Neural progenitor cell (in vitro differentiated cells): Measurements from ENCODE around the gene LRRC8D. TPM values are rescaled to one million over a fixed set of nuclear protein-coding genes. Genes with fewer than 3 reads are reported as not detected.

Experiments
- DNase-seq: peaks from one replicate; pipeline ENCODE4 v3.0.0-alpha.2; 2016; ENCODE audit warnings: low spot score
- H2AFZ ChIP-seq: fragments of 200-600 bp; sonication (generic); replicated peaks from 2 replicates; pipeline ENCODE4 v1.6.1; 2016; ENCODE audit warnings: antibody characterized with exemption
- H3F3A ChIP-seq: fragments of 200-600 bp; sonication (generic); 2 replicates; pipeline ENCODE4 v1.6.1; 2016; ENCODE audit warnings: antibody characterized with exemption, low read depth
- H3K27ac ChIP-seq: fragments of 200-600 bp; sonication (generic); 2 replicates; pipeline ENCODE4 v1.5.1; 2016; ENCODE audit warnings: mild to moderate bottlenecking
- H3K27me3 ChIP-seq: fragments of 200-600 bp; sonication (generic); 2 replicates; pipeline ENCODE4 v1.6.1; 2016; ENCODE audit warnings: mild to moderate bottlenecking, moderate library complexity
- H3K36me3 ChIP-seq: fragments of 200-600 bp; sonication (generic); 2 replicates; pipeline ENCODE4 v1.5.1; 2016
- H3K4me1 ChIP-seq: fragments of 200-600 bp; sonication (generic); 2 replicates; pipeline ENCODE4 v1.6.1; 2016; ENCODE audit warnings: mixed run types
- H3K4me2 ChIP-seq: fragments of 200-600 bp; sonication (generic); 2 replicates; pipeline ENCODE4 v1.6.1; 2016
- H3K4me3 ChIP-seq: fragments of 200-600 bp; sonication (generic); 2 replicates; pipeline ENCODE4 v1.5.1; 2016
- H3K79me2 ChIP-seq: fragments of 200-600 bp; sonication (generic); 2 replicates; pipeline ENCODE4 v1.6.1; 2016; ENCODE audit warnings: low read depth
- H3K9ac ChIP-seq: fragments of 200-600 bp; sonication (generic); 2 replicates; pipeline ENCODE4 v1.6.1; 2016
- H3K9me3 ChIP-seq: fragments of 200-600 bp; sonication (generic); 2 replicates; pipeline ENCODE4 v1.5.1; 2016; ENCODE audit warnings: low read depth
- H4K20me1 ChIP-seq: fragments of 200-600 bp; sonication (generic); 2 replicates; pipeline ENCODE4 v1.6.1; 2016; ENCODE audit warnings: low read depth
- H3K27ac Mint-ChIP-seq: 3 replicates; pipeline ENCODE4 v1.8.0; 2021; ENCODE audit warnings: mixed read lengths
- H3K27me3 Mint-ChIP-seq: 2 replicates; pipeline ENCODE4 v1.8.0; 2022; ENCODE audit warnings: low read depth, mild to moderate bottlenecking, inconsistent platforms, moderate library complexity, mixed read lengths; ENCODE audit not compliant: insufficient read depth
- H3K36me3 Mint-ChIP-seq: 3 replicates; pipeline ENCODE4 v1.8.0; 2021; ENCODE audit warnings: mixed read lengths
- H3K4me1 Mint-ChIP-seq: 3 replicates; pipeline ENCODE4 v1.8.0; 2021; ENCODE audit warnings: mixed read lengths
- H3K4me3 Mint-ChIP-seq: 3 replicates; pipeline ENCODE4 v1.8.0; 2021; ENCODE audit warnings: mild to moderate bottlenecking, moderate library complexity, mixed read lengths
- H3K9me3 Mint-ChIP-seq: 3 replicates; pipeline ENCODE4 v1.8.0; 2020; ENCODE audit warnings: mixed read lengths
- CTCF ChIP-seq: fragments of 200-600 bp; sonication (generic); IDR thresholded peaks from 2 replicates; pipeline ENCODE4 v1.5.1; 2017; ENCODE audit warnings: antibody characterized with exemption, mild to moderate bottlenecking
- EZH2 ChIP-seq: fragments of 200-600 bp; sonication (generic); IDR thresholded peaks from 2 replicates; pipeline ENCODE4 v1.6.1; 2017; ENCODE audit warnings: antibody characterized with exemption, mild to moderate bottlenecking, moderate library complexity
- EZH2phosphoT487 ChIP-seq: fragments of 200-600 bp; sonication (generic); IDR thresholded peaks from 2 replicates; pipeline ENCODE4 v1.6.1; 2017; ENCODE audit warnings: antibody characterized with exemption
- total RNA-seq: library from RNA; depleted of rRNA; stranded (reverse); fragments of >200 nt; gene quantifications from 2 replicates; pipeline ENCODE4 v1.2.3, GENCODE V29; 2015; ENCODE audit warnings: low replicate concordance

The LRRC8D gene
- total RNA-seq, 1 donor from 2014 or later: 55.7 TPM

GRCh38 chr1:89873288-89873687 is 52.5 kb downstream of the LRRC8D start:
- no peak overlapping the region for H3K4me3 Mint-ChIP-seq
- Histone ChIP-seq H3K4me1 (no peaks in the 10 kb centered on the region), H3F3A (no peaks in the 10 kb centered on the region), H3K4me3 (no peak overlapping the region), H3K36me3 (peaks cover 4% of the 10 kb centered on the region), H3K79me2 (peaks cover 63% of the 10 kb centered on the region), H4K20me1 (peaks cover 44% of the 10 kb centered on the region), H3K9me3 (no peaks in the 10 kb centered on the region), H2AFZ (no peak overlapping the region), H3K27ac (no peak overlapping the region), H3K27me3 (no peaks in the 10 kb centered on the region), H3K9ac (no peak overlapping the region), H3K4me2 (no peak overlapping the region)
- no peak overlapping the region for H3K27ac Mint-ChIP-seq
- TF ChIP-seq CTCF (no peak), EZH2phosphoT487 (no peak), EZH2 (no peak)
- no peaks in the 10 kb centered on the region for H3K27me3 Mint-ChIP-seq
- peaks cover 3% of the 10 kb centered on the region for H3K9me3 Mint-ChIP-seq
- DNase-seq: no peak
- H3K4me1 Mint-ChIP-seq: peaks cover 12% of the 10 kb centered on the region
- H3K36me3 Mint-ChIP-seq: peaks cover 22% of the 10 kb centered on the region

- no peak overlapping the region for H3K9ac ChIP-seq
- Mint-ChIP-seq H3K9me3 (peaks cover 3% of the 10 kb centered on the region), H3K27ac (peak overlapping the region; percentile 19), H3K4me3 (no peak overlapping the region), H3K36me3 (peaks cover 22% of the 10 kb centered on the region), H3K4me1 (peaks cover 12% of the 10 kb centered on the region), H3K27me3 (no peaks in the 10 kb centered on the region)
- no peaks in the 10 kb centered on the region for H3K27me3 ChIP-seq
- H3K4me3 ChIP-seq: no peak overlapping the region
- no peak overlapping the region for H3K27ac ChIP-seq
- no peak for DNase-seq
- H3F3A ChIP-seq: no peaks in the 10 kb centered on the region
- H3K4me1 ChIP-seq: no peaks in the 10 kb centered on the region
- H2AFZ ChIP-seq: no peak overlapping the region
- TF ChIP-seq EZH2phosphoT487: no peak
- TF ChIP-seq EZH2: no peak
- no peak for TF ChIP-seq CTCF
- H3K9me3 ChIP-seq: no peaks in the 10 kb centered on the region
- H3K79me2 ChIP-seq: peaks cover 67% of the 10 kb centered on the region
- H3K4me2 ChIP-seq: no peak overlapping the region
- H4K20me1 ChIP-seq: peaks cover 44% of the 10 kb centered on the region
- peaks cover 4% of the 10 kb centered on the region for H3K36me3 ChIP-seq
Observed at GRCh38 chr1:89873770-89874169, 52.9 kb downstream of the LRRC8D start.

GRCh38 chr1:89876463-89876862 is 55.6 kb downstream of the LRRC8D start:
- Histone ChIP-seq H4K20me1 (peaks cover 40% of the 10 kb centered on the region), H3K9ac (no peak overlapping the region), H3F3A (no peaks in the 10 kb centered on the region), H2AFZ (no peak overlapping the region), H3K79me2 (peaks cover 72% of the 10 kb centered on the region), H3K4me3 (no peak overlapping the region), H3K36me3 (no peaks in the 10 kb centered on the region), H3K9me3 (no peaks in the 10 kb centered on the region), H3K27me3 (no peaks in the 10 kb centered on the region), H3K4me2 (no peak overlapping the region), H3K4me1 (no peaks in the 10 kb centered on the region), H3K27ac (no peak overlapping the region)
- Mint-ChIP-seq H3K36me3 (peaks cover 19% of the 10 kb centered on the region), H3K4me3 (no peak overlapping the region), H3K27me3 (peaks cover 2% of the 10 kb centered on the region), H3K9me3 (peaks cover 6% of the 10 kb centered on the region), H3K4me1 (peaks cover 12% of the 10 kb centered on the region), H3K27ac (no peak overlapping the region)
- TF ChIP-seq EZH2phosphoT487 (no peak), CTCF (no peak), EZH2 (no peak)
- no peak for DNase-seq
